Measurements from ENCODE around the gene CD93.

CD93 gene

GRCh38 chr20:23084282-23084844 lies 1.8 kb downstream of the CD93 start:
- in situ Hi-C loops (cut with MboI; ENCODE audit: low sequenced_read_pairs): no loop called here

- in situ Hi-C loops (cut with MboI; ENCODE audit: low sequenced_read_pairs): no loop called here
These were observed 2.4 kb downstream of the CD93 start for GRCh38 chr20:23083553-23084220.

- in situ Hi-C loops (cut with MboI; ENCODE audit: low sequenced_read_pairs): no loop called here
These were observed 3.1 kb downstream of the CD93 start for GRCh38 chr20:23082846-23083552.

- in situ Hi-C loops (cut with MboI; ENCODE audit: low sequenced_read_pairs): no loop called here
These were observed 4.8 kb downstream of the CD93 start for GRCh38 chr20:23081263-23081819.

GRCh38 chr20:23080521-23080920 lies 5.6 kb downstream of the CD93 start:
- in situ Hi-C loops (cut with MboI; ENCODE audit: low sequenced_read_pairs): no loop called here

GRCh38 chr20:23079926-23080325 lies 6.2 kb downstream of the CD93 start:
- in situ Hi-C loops (cut with MboI; ENCODE audit: low sequenced_read_pairs): no loop called here

GRCh38 chr20:23079016-23079351 lies 7.1 kb downstream of the CD93 start:
- in situ Hi-C loops (cut with MboI; ENCODE audit: low sequenced_read_pairs): no loop called here

GRCh38 chr20:23078351-23079015 lies 7.6 kb downstream of the CD93 start:
- in situ Hi-C loops (cut with MboI; ENCODE audit: low sequenced_read_pairs): no loop called here

GRCh38 chr20:23077277-23077676 lies 8.8 kb downstream of the CD93 start:
- in situ Hi-C loops (cut with MboI; ENCODE audit: low sequenced_read_pairs): no loop called here

GRCh38 chr20:23074052-23074451 lies 12.1 kb downstream of the CD93 start:
- in situ Hi-C loops (cut with MboI; ENCODE audit: low sequenced_read_pairs): no loop called here

- in situ Hi-C loops (cut with MboI; ENCODE audit: low sequenced_read_pairs): no loop called here
These were observed 13.1 kb downstream of the CD93 start for GRCh38 chr20:23072892-23073586.

GRCh38 chr20:23071996-23072395 lies 14.1 kb downstream of the CD93 start:
- in situ Hi-C loops (cut with MboI; ENCODE audit: low sequenced_read_pairs): no loop called here

- in situ Hi-C loops (cut with MboI; ENCODE audit: low sequenced_read_pairs): no loop called here
These were observed 14.7 kb downstream of the CD93 start for GRCh38 chr20:23071398-23071797.

GRCh38 chr20:23069108-23069507 lies 17.0 kb downstream of the CD93 start:
- in situ Hi-C loops (cut with MboI; ENCODE audit: low sequenced_read_pairs): no loop called here

- in situ Hi-C loops (cut with MboI; ENCODE audit: low sequenced_read_pairs): no loop called here
These were observed 17.8 kb downstream of the CD93 start for GRCh38 chr20:23068283-23068682.

GRCh38 chr20:23066772-23067171 lies 19.4 kb downstream of the CD93 start:
- in situ Hi-C loops (cut with MboI; ENCODE audit: low sequenced_read_pairs): no loop called here

- in situ Hi-C loops (cut with MboI; ENCODE audit: low sequenced_read_pairs): no loop called here
These were observed 20.6 kb downstream of the CD93 start for GRCh38 chr20:23065266-23066201.

GRCh38 chr20:23063581-23063980 lies 22.5 kb downstream of the CD93 start:
- in situ Hi-C loops (cut with MboI; ENCODE audit: low sequenced_read_pairs): no loop called here

GRCh38 chr20:23063168-23063567 lies 23.0 kb downstream of the CD93 start:
- in situ Hi-C loops (cut with MboI; ENCODE audit: low sequenced_read_pairs): no loop called here

- in situ Hi-C loops (cut with MboI; ENCODE audit: low sequenced_read_pairs): no loop called here
These were observed 23.5 kb downstream of the CD93 start for GRCh38 chr20:23062632-23063031.
